Spleen (tissue), 7 donors: ENCODE data around the gene IL24.

ENCODE experiments used
- CTCF ChIP-seq, 11 experiments: fragments of 200-600 bp in 7 of 11; fragments of 450-650 bp in 4 of 11; sonication (generic) in 4 of 11; IDR thresholded peaks in 8 of 11; conservative IDR thresholded peaks in 3 of 11; 1 replicate in 7 of 11; 2 replicates in 4 of 11; pipeline versions ENCODE4 v1.4.0 to v1.8.0; 2016 to 2021; ENCODE audit warnings: antibody characterized with exemption in 11 of 11, inconsistent platforms in 4 of 11, mild to moderate bottlenecking in 1 of 11
- POLR2A ChIP-seq, 3 donors: fragments of 450-650 bp; IDR thresholded peaks; one replicate each; pipeline ENCODE4 v1.5.1; 2017; ENCODE audit warnings: antibody characterized with exemption in 3 of 3, mild to moderate bottlenecking in 1 of 3
- donor health status: DM: no; HTN: no; CAD: no; lungs with moderate emphysema.
- donor health status: DM: no; HTN: no; CAD: no.
- donor health status: DM: no; HTN: no; CAD: no.

- TF ChIP-seq CTCF (IDR thresholded peaks at IDR 0.05 in 8 of 11, conservative IDR thresholded peaks at IDR 0.05 in 3 of 11) (no peak), POLR2A (IDR thresholded peaks at IDR 0.05) (no peak)
Observed at GRCh38 chr1:206953126-206953525, 55.9 kb downstream of the IL24 start.
